ENCODE results near the gene ANKRD55.

DNA sequence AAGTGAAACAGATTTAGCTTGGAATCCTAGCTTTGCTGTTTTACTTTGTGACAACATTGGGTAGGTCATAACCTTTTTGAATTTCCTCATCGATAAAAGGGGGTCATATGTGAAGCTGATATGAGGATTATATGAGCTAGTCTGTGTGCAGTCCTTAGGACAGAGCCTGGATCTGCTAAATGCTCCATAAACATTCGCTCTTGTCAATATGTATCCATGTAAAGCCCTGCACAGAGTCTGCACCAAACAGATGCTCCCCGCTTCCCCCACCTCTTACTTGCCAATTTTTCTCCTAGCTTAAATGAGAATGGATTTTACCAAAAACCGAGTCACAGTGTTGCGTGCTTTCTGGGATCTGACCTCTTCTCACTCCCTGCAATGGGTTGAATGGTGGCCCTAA lies 5.4 kb downstream of the ANKRD55 start:
- TF ChIP-seq, protein P1, sequence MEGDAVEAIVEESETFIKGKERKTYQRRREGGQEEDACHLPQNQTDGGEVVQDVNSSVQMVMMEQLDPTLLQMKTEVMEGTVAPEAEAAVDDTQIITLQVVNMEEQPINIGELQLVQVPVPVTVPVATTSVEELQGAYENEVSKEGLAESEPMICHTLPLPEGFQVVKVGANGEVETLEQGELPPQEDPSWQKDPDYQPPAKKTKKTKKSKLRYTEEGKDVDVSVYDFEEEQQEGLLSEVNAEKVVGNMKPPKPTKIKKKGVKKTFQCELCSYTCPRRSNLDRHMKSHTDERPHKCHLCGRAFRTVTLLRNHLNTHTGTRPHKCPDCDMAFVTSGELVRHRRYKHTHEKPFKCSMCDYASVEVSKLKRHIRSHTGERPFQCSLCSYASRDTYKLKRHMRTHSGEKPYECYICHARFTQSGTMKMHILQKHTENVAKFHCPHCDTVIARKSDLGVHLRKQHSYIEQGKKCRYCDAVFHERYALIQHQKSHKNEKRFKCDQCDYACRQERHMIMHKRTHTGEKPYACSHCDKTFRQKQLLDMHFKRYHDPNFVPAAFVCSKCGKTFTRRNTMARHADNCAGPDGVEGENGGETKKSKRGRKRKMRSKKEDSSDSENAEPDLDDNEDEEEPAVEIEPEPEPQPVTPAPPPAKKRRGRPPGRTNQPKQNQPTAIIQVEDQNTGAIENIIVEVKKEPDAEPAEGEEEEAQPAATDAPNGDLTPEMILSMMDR (IDR thresholded peaks at IDR 0.05) = no peak
- no peak for TF ChIP-seq EZH2phosphoT487 (IDR thresholded peaks at IDR 0.05)

Measured in neural progenitor cell (in vitro differentiated cells).